DOHH2 (cell line): ENCODE measurements around the gene AGAP3.

Experiments used
- EZH2phosphoT487 ChIP-seq: fragments of 200-600 bp; sonication (generic); IDR thresholded peaks from 2 replicates; pipeline ENCODE4 v1.6.1; 2017; ENCODE audit warnings: borderline replicate concordance, mild to moderate bottlenecking, antibody characterized with exemption, low read length, moderate library complexity, mixed read lengths
- TF ChIP-seq, protein P1 (sequence below): fragments of 200-600 bp; sonication (generic); IDR thresholded peaks from one replicate; pipeline ENCODE4 v1.5.1; 2014; ENCODE audit warnings: antibody characterized with exemption, mild to moderate bottlenecking, low read depth, low read length; ENCODE audit not compliant: poor library complexity, severe bottlenecking

DNA sequence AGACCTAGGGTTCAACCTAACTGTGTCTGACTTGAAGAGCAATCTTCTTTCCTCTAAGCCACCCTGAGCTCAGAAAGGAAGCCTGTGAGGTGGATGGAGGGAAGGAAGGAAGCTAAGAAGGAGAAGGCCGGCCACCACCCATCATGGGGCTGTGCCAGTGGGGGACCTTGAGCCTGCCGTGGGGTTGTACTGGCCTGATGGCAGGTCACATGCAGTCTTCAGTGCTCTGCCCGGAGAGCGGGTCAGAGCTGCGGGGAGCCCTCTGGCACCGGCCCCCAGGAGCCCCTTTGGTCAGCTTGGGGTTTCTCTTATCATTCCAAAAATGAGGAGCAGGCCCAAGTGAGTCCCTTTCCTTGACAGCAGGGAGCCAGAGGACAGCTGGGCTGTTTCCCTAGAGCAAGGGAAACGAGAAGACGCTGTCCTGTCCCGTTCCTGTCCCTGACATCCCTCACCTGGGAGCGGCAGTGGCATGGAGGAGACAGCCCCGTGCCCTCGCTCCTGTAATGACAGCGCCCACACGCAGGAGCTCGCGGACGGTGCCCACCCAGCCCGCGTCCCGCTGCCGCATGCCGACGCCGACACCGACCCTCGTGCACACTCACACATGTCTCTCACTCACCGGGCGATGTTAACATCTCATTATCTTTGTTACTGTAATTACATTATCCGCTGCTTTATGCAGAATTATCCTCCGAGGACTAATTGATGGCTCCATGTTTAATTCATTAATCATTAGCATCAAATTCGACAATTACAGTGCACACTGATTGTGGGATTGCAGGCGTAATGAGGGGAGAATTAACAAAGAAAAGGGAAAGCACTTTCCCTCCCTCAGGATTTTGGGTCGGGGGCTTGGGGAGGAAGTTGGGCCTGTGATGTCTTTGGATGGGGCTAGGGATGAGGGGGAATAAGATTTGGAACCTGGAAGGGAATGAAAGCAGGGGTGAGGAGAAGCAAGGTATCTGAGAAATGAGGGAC, 49.9 kb downstream of the AGAP3 start:
- TF ChIP-seq, protein P1, sequence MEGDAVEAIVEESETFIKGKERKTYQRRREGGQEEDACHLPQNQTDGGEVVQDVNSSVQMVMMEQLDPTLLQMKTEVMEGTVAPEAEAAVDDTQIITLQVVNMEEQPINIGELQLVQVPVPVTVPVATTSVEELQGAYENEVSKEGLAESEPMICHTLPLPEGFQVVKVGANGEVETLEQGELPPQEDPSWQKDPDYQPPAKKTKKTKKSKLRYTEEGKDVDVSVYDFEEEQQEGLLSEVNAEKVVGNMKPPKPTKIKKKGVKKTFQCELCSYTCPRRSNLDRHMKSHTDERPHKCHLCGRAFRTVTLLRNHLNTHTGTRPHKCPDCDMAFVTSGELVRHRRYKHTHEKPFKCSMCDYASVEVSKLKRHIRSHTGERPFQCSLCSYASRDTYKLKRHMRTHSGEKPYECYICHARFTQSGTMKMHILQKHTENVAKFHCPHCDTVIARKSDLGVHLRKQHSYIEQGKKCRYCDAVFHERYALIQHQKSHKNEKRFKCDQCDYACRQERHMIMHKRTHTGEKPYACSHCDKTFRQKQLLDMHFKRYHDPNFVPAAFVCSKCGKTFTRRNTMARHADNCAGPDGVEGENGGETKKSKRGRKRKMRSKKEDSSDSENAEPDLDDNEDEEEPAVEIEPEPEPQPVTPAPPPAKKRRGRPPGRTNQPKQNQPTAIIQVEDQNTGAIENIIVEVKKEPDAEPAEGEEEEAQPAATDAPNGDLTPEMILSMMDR, result no peak
- TF ChIP-seq EZH2phosphoT487, result no peak
